Right hindlimb (tissue), 1 donor: ENCODE results near the gene SLC22A2.

Experiments used
- DNase-seq: peaks from one replicate; pipeline ENCODE4 v3.0.0-alpha.2; 2018

SLC22A2 gene

GRCh38 chr6:160203522-160203921 is 55.1 kb downstream of the SLC22A2 start:
- DNase-seq: no peak

GRCh38 chr6:160203076-160203475 is 55.5 kb downstream of the SLC22A2 start:
- DNase-seq: no peak

GRCh38 chr6:160202411-160202810 is 56.2 kb downstream of the SLC22A2 start:
- DNase-seq: no peak

- no peak for DNase-seq
Measured at GRCh38 chr6:160201061-160201460, 57.6 kb downstream of the SLC22A2 start.

- no peak for DNase-seq
Measured at GRCh38 chr6:160198606-160199211, 59.9 kb downstream of the SLC22A2 start.

- DNase-seq: no peak
Measured at GRCh38 chr6:160197662-160198061, 61.0 kb downstream of the SLC22A2 start.

- no peak for DNase-seq
Measured at GRCh38 chr6:160194808-160195207, 63.8 kb downstream of the SLC22A2 start.

GRCh38 chr6:160192840-160193239 is 65.8 kb downstream of the SLC22A2 start:
- DNase-seq: no peak

GRCh38 chr6:160190973-160191372 is 67.6 kb downstream of the SLC22A2 start:
- DNase-seq: no peak

GRCh38 chr6:160190081-160190480 is 68.5 kb downstream of the SLC22A2 start:
- DNase-seq: no peak

GRCh38 chr6:160188773-160189172 is 69.8 kb downstream of the SLC22A2 start:
- DNase-seq: no peak

GRCh38 chr6:160180706-160181105 is 77.9 kb downstream of the SLC22A2 start:
- DNase-seq: no peak

GRCh38 chr6:160178271-160178670 is 80.3 kb downstream of the SLC22A2 start:
- DNase-seq: no peak

GRCh38 chr6:160177220-160177619 is 81.4 kb downstream of the SLC22A2 start:
- DNase-seq: no peak

- no peak for DNase-seq
Measured at GRCh38 chr6:160174681-160175080, 83.9 kb downstream of the SLC22A2 start.

- DNase-seq: no peak
Measured at GRCh38 chr6:160173806-160174527, 84.7 kb downstream of the SLC22A2 start.

- DNase-seq: no peak
Measured at GRCh38 chr6:160172704-160173103, 85.9 kb downstream of the SLC22A2 start.

- DNase-seq: no peak
Measured at GRCh38 chr6:160170018-160170680, 88.5 kb downstream of the SLC22A2 start.

- no peak for DNase-seq
Measured at GRCh38 chr6:160167604-160168399, 90.8 kb downstream of the SLC22A2 start.
